HepG2 (cell line): ENCODE results near the gene ZSCAN4.

Experiments
- CHD4 ChIP-seq: fragments of 200-600 bp; sonication (generic); IDR thresholded peaks from 2 replicates; pipeline ENCODE4 v1.7.0; 2017; ENCODE audit warnings: mild to moderate bottlenecking, low read length, borderline replicate concordance
- KDM5B ChIP-seq: sonication (generic); formaldehyde crosslinking; IDR thresholded peaks from 2 replicates; pipeline ENCODE4 v1.4.0; 2020; ENCODE audit warnings: missing genetic modification reagents, mild to moderate bottlenecking, borderline replicate concordance
- MLX ChIP-seq: IDR thresholded peaks from 2 replicates; pipeline ENCODE4 v1.6.1; 2016
- NCOA1 ChIP-seq: sonication (generic); formaldehyde crosslinking; IDR thresholded peaks from 2 replicates; pipeline ENCODE4 v1.9.0; 2021; ENCODE audit warnings: missing genetic modification reagents
- POLR2A ChIP-seq, 2 experiments: IDR thresholded peaks; 2 replicates each; pipeline ENCODE4 v1.6.1; 2011; ENCODE audit warnings: low read depth in 2 of 2, low read length in 2 of 2, mild to moderate bottlenecking in 1 of 2, moderate library complexity in 1 of 2; ENCODE audit not compliant: insufficient read depth in 1 of 2
- RAD51 ChIP-seq: fragments of 450-650 bp; IDR thresholded peaks from 2 replicates; pipeline ENCODE4 v1.6.1; 2016; ENCODE audit warnings: borderline replicate concordance
- SNAPC2 ChIP-seq: sonication (generic); formaldehyde crosslinking; IDR thresholded peaks from 2 replicates; pipeline ENCODE4 v1.8.1; 2022; ENCODE audit warnings: mild to moderate bottlenecking, missing genetic modification reagents
- ZNF549 ChIP-seq: sonication (generic); formaldehyde crosslinking; IDR thresholded peaks from 2 replicates; pipeline ENCODE4 v1.5.0; 2020; ENCODE audit warnings: missing genetic modification reagents
- ZNF720 ChIP-seq: sonication (generic); formaldehyde crosslinking; IDR thresholded peaks from 2 replicates; pipeline ENCODE4 v1.4.0; 2020; ENCODE audit warnings: missing genetic modification reagents

- no peak for TF ChIP-seq RAD51
- TF ChIP-seq NCOA1 (CRISPR knock-in tag): no peak
- TF ChIP-seq ZNF720 (CRISPR knock-in tag): no peak
- TF ChIP-seq ZNF549 (CRISPR knock-in tag): no peak
- no peak for TF ChIP-seq CHD4
- no peak for TF ChIP-seq SNAPC2 (CRISPR knock-in tag)
- TF ChIP-seq MLX (CRISPR knock-in tag): no peak
- TF ChIP-seq KDM5B (CRISPR knock-in tag): no peak
- TF ChIP-seq POLR2A (IDR thresholded peaks at IDR 0.05; ENCODE audit: insufficient read depth in 1 of 2, low read depth in 2 of 2, low read length in 2 of 2): no peak
These were observed 40.1 kb downstream of the ZSCAN4 start, which contains the start of gene ZNF154 for GRCh38 chr19:57708641-57709361.
